HEK293T (cell line): ENCODE data around the gene IFNL4.
"Not testable (repeated sequence)": the region's sequence is repeated elsewhere in the genome, so short reads cannot be mapped to it uniquely, and the experiment has no call there.

Experiments used
- CTCF ChIA-PET: fragments of 350-600 bp; formaldehyde crosslinking; extraction: SDS; loops from one replicate; lab custom pipeline; 2021; ENCODE audit warnings: antibody characterized with exemption, inconsistent platforms; lab: Yijun Ruan, JAX
- POLR2A ChIA-PET: fragments of 350-600 bp; formaldehyde crosslinking; extraction: SDS; loops from one replicate; lab custom pipeline; 2020; ENCODE audit warnings: antibody characterized with exemption, inconsistent platforms; lab: Yijun Ruan, JAX
- DNase-seq: peaks from one replicate; pipeline ENCODE4 v3.0.0; 2012; ENCODE audit warnings: mixed read lengths; ENCODE audit errors: extremely low spot score
- ARNT ChIP-seq: fragments of 450-650 bp; IDR thresholded peaks from 2 replicates; pipeline ENCODE4 v1.6.1; 2017; ENCODE audit warnings: mild to moderate bottlenecking
- BHLHE40 ChIP-seq: fragments of 450-650 bp; IDR thresholded peaks from 2 replicates; pipeline ENCODE4 v1.6.1; 2016; ENCODE audit warnings: mild to moderate bottlenecking, moderate library complexity, borderline replicate concordance
- CTBP1 ChIP-seq: fragments of 450-650 bp; IDR thresholded peaks from 2 replicates; pipeline ENCODE4 v1.6.1; 2016; ENCODE audit warnings: borderline replicate concordance
- ELF4 ChIP-seq: fragments of 450-650 bp; IDR thresholded peaks from 2 replicates; pipeline ENCODE4 v1.6.1; 2017; ENCODE audit warnings: antibody characterized with exemption
- FOXA1 ChIP-seq: fragments of 450-650 bp; IDR thresholded peaks from 2 replicates; pipeline ENCODE4 v1.6.1; 2016; ENCODE audit warnings: mild to moderate bottlenecking
- FOXK2 ChIP-seq: fragments of 450-650 bp; IDR thresholded peaks from 2 replicates; pipeline ENCODE4 v1.6.1; 2016; ENCODE audit warnings: mild to moderate bottlenecking
- FOXM1 ChIP-seq: fragments of 450-650 bp; IDR thresholded peaks from 2 replicates; pipeline ENCODE4 v1.6.1; 2017; ENCODE audit warnings: mild to moderate bottlenecking, borderline replicate concordance
- HDGF ChIP-seq: fragments of 450-650 bp; IDR thresholded peaks from 2 replicates; pipeline ENCODE4 v1.6.1; 2017; ENCODE audit warnings: antibody characterized with exemption, borderline replicate concordance
- L3MBTL2 ChIP-seq: fragments of 450-650 bp; conservative IDR thresholded peaks from 2 replicates; pipeline ENCODE4 v1.6.1; 2016; ENCODE audit warnings: mild to moderate bottlenecking
- LEF1 ChIP-seq: fragments of 450-650 bp; IDR thresholded peaks from 2 replicates; pipeline ENCODE4 v1.6.1; 2017; ENCODE audit warnings: mild to moderate bottlenecking, borderline replicate concordance
- NFRKB ChIP-seq: fragments of 450-650 bp; IDR thresholded peaks from 2 replicates; pipeline ENCODE4 v1.6.1; 2016; ENCODE audit warnings: mild to moderate bottlenecking, moderate library complexity
- SP1 ChIP-seq: fragments of 450-650 bp; IDR thresholded peaks from 2 replicates; pipeline ENCODE4 v1.6.1; 2017
- SUZ12 ChIP-seq: fragments of 450-650 bp; IDR thresholded peaks from 2 replicates; pipeline ENCODE4 v1.6.1; 2016; ENCODE audit warnings: mild to moderate bottlenecking
- TARDBP ChIP-seq: fragments of 450-650 bp; IDR thresholded peaks from 2 replicates; pipeline ENCODE4 v1.6.1; 2016
- ZNF384 ChIP-seq: fragments of 450-650 bp; IDR thresholded peaks from 2 replicates; pipeline ENCODE4 v1.6.1; 2016
- TF ChIP-seq, protein P1 (sequence below): fragments of 450-650 bp; IDR thresholded peaks from 2 replicates; pipeline ENCODE4 v1.6.1; 2016

Gene IFNL4

DNA sequence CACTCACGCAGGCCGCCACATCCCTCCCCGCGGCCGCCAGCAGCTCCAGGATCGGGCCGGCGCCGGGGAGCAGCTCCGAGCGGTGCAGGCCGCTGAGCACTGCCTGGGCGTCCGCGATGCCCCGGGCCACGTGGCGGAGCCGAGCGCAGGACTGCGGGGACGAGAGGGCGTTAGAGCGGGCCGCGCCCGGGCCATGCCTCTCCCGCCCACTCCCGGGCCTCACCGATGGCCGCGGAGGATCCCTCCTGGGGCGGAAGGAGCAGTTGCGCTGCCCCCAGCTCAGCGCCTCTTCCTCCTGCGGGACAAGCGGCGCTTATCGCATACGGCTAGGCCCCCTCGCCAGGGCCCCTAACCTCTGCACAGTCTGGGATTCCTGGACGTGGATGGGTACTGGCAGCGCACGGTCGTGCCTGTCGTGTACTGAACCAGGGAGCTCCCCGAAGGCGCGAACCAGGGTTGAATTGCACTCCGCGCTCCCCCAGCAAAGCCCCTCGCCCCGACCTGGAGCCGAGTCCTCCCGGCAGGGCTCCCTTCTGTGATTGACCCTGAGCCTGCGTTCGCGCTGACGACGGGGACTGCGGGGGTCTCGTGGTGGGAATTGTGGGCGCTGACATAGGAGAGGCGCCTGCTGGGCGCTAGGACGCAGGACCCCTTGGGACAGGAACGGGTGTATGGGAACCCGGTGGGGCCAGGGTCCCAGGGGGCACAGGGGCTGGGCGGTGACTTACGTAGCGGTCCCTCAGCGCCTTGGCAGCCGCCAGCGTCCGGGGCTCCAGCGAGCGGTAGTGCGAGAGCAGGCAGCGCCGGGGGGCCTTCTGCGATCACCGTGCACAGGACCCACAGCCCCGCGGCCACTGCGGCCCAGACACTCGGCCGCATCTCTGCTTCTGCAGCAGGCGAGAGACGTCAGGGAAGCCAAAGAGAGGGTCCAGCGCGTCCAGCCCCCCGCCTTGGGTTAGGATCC lies 673 bp downstream of the IFNL4 start:
- ChIA-PET POLR2A (no interaction called here), CTCF (no interaction called here)
- no peak for TF ChIP-seq ARNT
- TF ChIP-seq FOXK2, result no peak
- no peak for TF ChIP-seq L3MBTL2
- no peak for TF ChIP-seq FOXA1
- no peak for TF ChIP-seq LEF1
- TF ChIP-seq BHLHE40, result no peak
- TF ChIP-seq SP1, result no peak
- TF ChIP-seq HDGF, result no peak
- no peak for TF ChIP-seq ELF4
- TF ChIP-seq FOXM1, result no peak
- no peak for TF ChIP-seq ZNF384
- TF ChIP-seq TARDBP, result no peak
- no peak for TF ChIP-seq CTBP1
- TF ChIP-seq, protein P1, sequence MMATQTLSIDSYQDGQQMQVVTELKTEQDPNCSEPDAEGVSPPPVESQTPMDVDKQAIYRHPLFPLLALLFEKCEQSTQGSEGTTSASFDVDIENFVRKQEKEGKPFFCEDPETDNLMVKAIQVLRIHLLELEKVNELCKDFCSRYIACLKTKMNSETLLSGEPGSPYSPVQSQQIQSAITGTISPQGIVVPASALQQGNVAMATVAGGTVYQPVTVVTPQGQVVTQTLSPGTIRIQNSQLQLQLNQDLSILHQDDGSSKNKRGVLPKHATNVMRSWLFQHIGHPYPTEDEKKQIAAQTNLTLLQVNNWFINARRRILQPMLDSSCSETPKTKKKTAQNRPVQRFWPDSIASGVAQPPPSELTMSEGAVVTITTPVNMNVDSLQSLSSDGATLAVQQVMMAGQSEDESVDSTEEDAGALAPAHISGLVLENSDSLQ, result no peak
- no peak for TF ChIP-seq NFRKB
- TF ChIP-seq SUZ12, result no peak

DNA sequence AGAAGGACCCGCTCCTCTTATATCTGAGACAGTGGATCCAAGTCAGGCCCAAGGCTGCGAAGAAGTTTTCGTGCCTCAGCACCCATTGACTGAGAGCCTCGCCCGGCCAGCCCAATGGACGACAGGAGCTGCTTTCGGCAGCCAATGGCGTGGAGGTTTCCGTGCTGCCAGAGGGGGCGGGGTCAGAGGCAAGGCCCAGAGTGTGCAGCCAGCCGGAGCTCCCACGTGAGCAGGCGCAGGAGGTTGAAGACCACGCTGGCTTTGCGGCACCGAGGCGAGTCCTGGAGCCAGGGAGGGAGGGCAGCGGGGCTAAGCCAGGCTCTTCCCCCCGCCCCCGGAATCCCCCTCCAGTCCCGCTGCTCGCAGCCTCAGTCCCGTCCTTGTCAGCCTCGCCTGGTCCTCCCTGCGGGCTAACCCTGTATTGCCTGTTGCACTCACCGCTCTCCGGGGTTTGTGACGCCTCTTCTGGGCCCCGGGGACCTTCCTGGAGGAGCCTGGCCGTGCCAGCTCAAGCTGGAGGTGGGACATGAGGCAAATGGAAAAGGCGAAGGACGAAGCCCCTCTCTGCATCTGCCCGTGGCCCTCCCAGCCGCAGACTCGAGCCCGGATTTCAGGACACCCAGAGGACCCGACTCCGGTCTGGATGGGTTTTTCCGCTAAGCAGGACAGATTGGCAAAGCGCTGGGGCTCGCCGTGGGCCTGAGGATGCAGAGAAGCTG lies 1.5 kb downstream of the IFNL4 start:
- ChIA-PET CTCF (no interaction called here), POLR2A (no interaction called here)
- DNase-seq, result no peak
- no peak for TF ChIP-seq HDGF
- TF ChIP-seq SUZ12, result no peak
- TF ChIP-seq FOXA1, result no peak
- no peak for TF ChIP-seq BHLHE40
- TF ChIP-seq CTBP1, result no peak

More for the DNA sequence above, 673 bp downstream of the IFNL4 start:
- no peak for DNase-seq

DNA sequence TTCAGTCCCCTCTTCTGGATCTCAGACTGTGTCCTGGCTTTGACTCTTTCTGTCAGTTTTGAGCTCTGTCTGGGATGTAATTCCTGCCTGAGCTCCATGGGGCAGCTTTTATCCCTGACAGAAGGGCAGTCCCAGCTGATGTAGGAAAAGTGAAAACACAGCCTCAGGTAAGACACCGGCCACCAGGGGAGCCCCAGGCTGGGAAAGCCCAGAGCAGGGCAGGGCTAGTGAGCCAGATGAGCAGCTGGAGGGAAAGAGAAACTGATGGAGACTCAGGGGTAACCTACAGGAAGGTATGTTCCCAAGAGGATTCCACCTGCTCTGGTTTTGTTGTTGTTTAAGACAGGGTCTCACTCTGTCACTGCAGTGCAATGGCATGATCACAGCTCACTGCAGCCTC lies 3.5 kb downstream of the IFNL4 start:
- POLR2A ChIA-PET, CTCF ChIA-PET: not testable (repeated sequence)

DNA sequence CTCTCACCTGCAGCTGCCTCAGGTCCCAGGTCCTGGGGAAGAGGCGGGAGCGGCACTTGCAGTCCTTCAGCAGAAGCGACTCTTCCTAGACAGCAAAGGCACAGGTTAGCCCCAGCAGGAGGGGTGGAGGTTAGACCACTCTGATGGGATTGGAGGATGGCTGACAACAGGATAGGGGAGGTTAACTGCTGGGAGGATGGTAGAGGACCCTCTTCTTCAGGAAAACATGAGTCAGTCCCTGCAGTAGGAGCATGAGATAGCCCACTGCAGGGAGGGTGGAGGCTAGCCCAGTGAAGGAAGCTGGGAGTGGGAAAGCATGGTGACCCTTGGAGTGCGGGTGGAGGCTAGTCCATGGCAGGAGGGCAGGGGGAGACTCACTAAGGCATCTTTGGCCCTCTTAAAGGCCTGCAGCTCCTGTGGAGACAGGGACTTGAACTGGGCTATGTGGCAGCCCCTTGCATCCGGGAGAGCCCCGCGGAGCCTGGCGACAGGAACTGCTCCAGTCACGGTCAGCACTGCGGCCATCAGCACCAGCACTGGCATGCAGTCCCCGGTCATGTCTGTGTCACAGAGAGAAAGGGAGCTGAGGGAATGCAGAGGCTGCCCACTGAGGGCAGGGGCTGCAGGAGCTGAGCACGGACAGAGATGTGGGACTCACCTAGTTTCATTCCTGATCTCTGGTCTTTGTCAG lies 4.1 kb downstream of the IFNL4 start, which contains the start of gene IFNL3:
TSS of gene IFNL3 (minus strand) at position 597 of the 691 bp plus-strand sequence. CDS start at position 558, 39 bp downstream.
- DNase-seq, POLR2A ChIA-PET, CTCF ChIA-PET: not testable (repeated sequence)

More for the DNA sequence above, 3.5 kb downstream of the IFNL4 start:
- not testable (repeated sequence) for DNase-seq

DNA sequence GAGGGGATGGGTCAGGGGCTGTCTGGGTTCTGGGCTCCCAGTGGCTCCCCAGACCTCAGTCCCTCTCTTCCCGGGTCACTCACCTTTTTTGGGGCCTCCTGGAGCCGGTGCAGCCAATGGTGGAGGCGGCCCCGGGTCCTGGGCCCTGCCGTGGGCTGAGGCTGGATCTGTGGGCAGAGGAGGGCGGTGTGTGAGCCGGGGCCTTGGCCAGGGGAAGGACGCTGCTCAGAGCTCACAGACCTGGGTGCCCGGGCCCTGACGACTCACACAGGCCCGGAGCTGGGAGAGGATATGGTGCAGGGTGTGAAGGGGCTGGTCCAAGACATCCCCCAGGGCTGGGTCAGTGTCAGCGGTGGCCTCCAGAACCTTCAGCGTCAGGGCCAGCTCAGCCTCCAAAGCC lies 4.9 kb downstream of the IFNL4 start:
- DNase-seq, CTCF ChIA-PET, POLR2A ChIA-PET: not testable (repeated sequence)

DNA sequence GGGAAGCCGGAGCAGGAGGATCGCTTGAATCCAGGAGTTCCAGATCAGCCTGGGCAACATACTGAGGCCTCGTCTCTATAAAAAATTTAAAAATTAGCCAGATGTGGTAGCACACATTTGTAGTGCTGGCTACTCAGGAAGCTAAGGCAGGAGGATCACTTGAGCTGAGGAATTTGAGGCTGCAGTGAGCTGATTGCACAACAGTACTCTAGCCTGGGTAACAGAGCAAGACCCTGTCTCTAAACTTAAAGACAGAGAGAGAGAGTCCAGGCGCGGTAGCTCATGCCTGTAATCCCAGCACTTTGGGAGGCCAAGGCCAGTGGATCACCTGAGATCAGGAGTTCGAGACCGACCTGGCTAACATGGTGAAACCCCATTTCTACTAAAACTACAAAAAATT lies 8.2 kb downstream of the IFNL4 start:
- DNase-seq, result no peak
- ChIA-PET POLR2A (no interaction called here), CTCF (no interaction called here)
- TF ChIP-seq ZNF384 (no peak), CTBP1 (no peak), SUZ12 (no peak), HDGF (no peak)

DNA sequence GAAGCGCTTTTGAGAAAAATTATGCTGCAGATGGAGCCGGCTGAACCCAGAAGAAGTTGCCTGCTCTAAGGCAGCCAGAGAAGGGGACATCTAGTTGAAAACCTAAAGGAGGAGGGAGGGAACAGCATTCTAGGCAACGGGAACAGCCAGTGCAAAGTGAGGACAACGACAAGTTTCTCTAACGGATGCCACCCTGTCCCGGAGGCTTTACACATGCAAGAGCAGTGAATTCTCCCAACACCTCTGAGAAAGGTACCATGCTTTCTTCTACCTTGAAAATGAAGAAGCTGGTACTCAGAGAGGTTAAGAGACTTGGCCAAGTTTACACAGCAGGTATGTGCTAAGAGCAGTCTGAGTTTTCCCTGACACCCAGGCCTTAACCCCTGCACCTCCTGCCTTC lies 9.7 kb downstream of the IFNL4 start:
- CTCF ChIA-PET, result no interaction called here
- TF ChIP-seq ARNT (no peak), NFRKB (no peak), SUZ12 (no peak), HDGF (no peak), SP1 (no peak), ZNF384 (no peak), L3MBTL2 (no peak), FOXA1 (no peak), TARDBP (no peak), BHLHE40 (no peak), LEF1 (no peak), ELF4 (no peak), CTBP1 (no peak)
- TF ChIP-seq, protein P1, result no peak
- POLR2A ChIA-PET, result no interaction called here
- DNase-seq, result no peak
